Lower lobe of right lung (tissue), 2 donors: ENCODE data around the gene SGK2. TPM values are rescaled to one million over a fixed set of nuclear protein-coding genes. Genes with fewer than 3 reads are reported as not detected.

Source experiments
- ATAC-seq, 2 donors: fragments of 200-7000 bp; cut with Tn5 transposase; one replicate each; pipeline ENCODE4 v1.9.1; 2020 to 2022; ENCODE audit warnings: mild to moderate bottlenecking in 2 of 2, moderate library complexity in 2 of 2
- DNase-seq: peaks from one replicate; pipeline ENCODE4 v3.0.0-alpha.2; 2020
- H3K27ac ChIP-seq: fragments of 200-600 bp; one replicate; pipeline ENCODE4 v1.8.0; 2022
- H3K27me3 ChIP-seq: fragments of 200-600 bp; one replicate; pipeline ENCODE4 v1.8.0; 2022; ENCODE audit warnings: low read depth
- H3K36me3 ChIP-seq: fragments of 200-600 bp; one replicate; pipeline ENCODE4 v1.8.0; 2022; ENCODE audit warnings: mild to moderate bottlenecking
- H3K4me1 ChIP-seq: fragments of 200-600 bp; one replicate; pipeline ENCODE4 v1.8.0; 2022
- H3K4me3 ChIP-seq: fragments of 200-600 bp; one replicate; pipeline ENCODE4 v1.8.0; 2022; ENCODE audit warnings: mild to moderate bottlenecking
- H3K9me3 ChIP-seq: fragments of 200-600 bp; one replicate; pipeline ENCODE4 v1.8.0; 2022
- CTCF ChIP-seq: fragments of 200-600 bp; IDR thresholded peaks from one replicate; pipeline ENCODE4 v1.8.0; 2022; ENCODE audit warnings: antibody characterized with exemption, mild to moderate bottlenecking
- intact Hi-C: fragments of 100-400 bp; cut with DNase I; formaldehyde crosslinking; loops from one replicate; pipeline ENCODE4 v1.11.0; 2022
- total RNA-seq: library from RNA; stranded (reverse); fragmentation: NEBNext Ultra II Directional; extraction: Animal tissue kit (Norgen Biotek cat#: 25700); gene quantifications from one replicate; pipeline ENCODE4 v1.2.1, GENCODE V29; 2021
- donor health status: DM: no; HTN: yes; CAD: no; lungs with severe emphysema.

Gene SGK2
- total RNA-seq, 1 donor from 2014 or later, result 1.2 TPM

GRCh38 chr20:43564993-43565757 lies 6.3 kb downstream of the SGK2 start:
- H3K9me3 ChIP-seq, result no peaks in the 10 kb centered on the region
- DNase-seq (no peak), ATAC-seq (no peak)
- TF ChIP-seq CTCF, result no peak
- no peaks in the 10 kb centered on the region for H3K4me1 ChIP-seq
- intact Hi-C loops, result no loop called here
- no peak overlapping the region for H3K27ac ChIP-seq
- no peak overlapping the region for H3K4me3 ChIP-seq
- no peaks in the 10 kb centered on the region for H3K27me3 ChIP-seq
- no peaks in the 10 kb centered on the region for H3K36me3 ChIP-seq

- Histone ChIP-seq H3K27me3 (no peaks in the 10 kb centered on the region), H3K4me3 (no peak overlapping the region), H3K36me3 (no peaks in the 10 kb centered on the region), H3K9me3 (no peaks in the 10 kb centered on the region), H3K4me1 (no peaks in the 10 kb centered on the region), H3K27ac (no peak overlapping the region)
- no peak for ATAC-seq
- DNase-seq, result no peak
- intact Hi-C loops, result no loop called here
- no peak for TF ChIP-seq CTCF
Measured at GRCh38 chr20:43565758-43566104, 6.9 kb downstream of the SGK2 start.

GRCh38 chr20:43567477-43567876 lies 8.7 kb downstream of the SGK2 start:
- H3K4me3 ChIP-seq, result no peak overlapping the region
- H3K36me3 ChIP-seq, result no peaks in the 10 kb centered on the region
- no peak for DNase-seq
- no peaks in the 10 kb centered on the region for H3K27me3 ChIP-seq
- intact Hi-C loops, result no loop called here
- H3K27ac ChIP-seq, result no peak overlapping the region
- no peaks in the 10 kb centered on the region for H3K9me3 ChIP-seq
- no peak for ATAC-seq
- no peak for TF ChIP-seq CTCF
- H3K4me1 ChIP-seq, result no peaks in the 10 kb centered on the region

GRCh38 chr20:43568706-43569105 lies 9.9 kb downstream of the SGK2 start:
- intact Hi-C loops, result no loop called here
- ATAC-seq (no peak), DNase-seq (no peak)
- no peaks in the 10 kb centered on the region for H3K27me3 ChIP-seq
- no peaks in the 10 kb centered on the region for H3K4me1 ChIP-seq
- TF ChIP-seq CTCF, result no peak
- H3K4me3 ChIP-seq, result no peak overlapping the region
- no peak overlapping the region for H3K27ac ChIP-seq
- no peaks in the 10 kb centered on the region for H3K36me3 ChIP-seq
- H3K9me3 ChIP-seq, result no peaks in the 10 kb centered on the region

GRCh38 chr20:43569282-43569681 lies 10.5 kb downstream of the SGK2 start:
- no peak for TF ChIP-seq CTCF
- H3K4me1 ChIP-seq, result no peaks in the 10 kb centered on the region
- H3K27me3 ChIP-seq, result no peaks in the 10 kb centered on the region
- H3K4me3 ChIP-seq, result no peak overlapping the region
- intact Hi-C loops, result no loop called here
- no peak overlapping the region for H3K27ac ChIP-seq
- no peak for DNase-seq
- no peaks in the 10 kb centered on the region for H3K9me3 ChIP-seq
- no peaks in the 10 kb centered on the region for H3K36me3 ChIP-seq
- ATAC-seq, result no peak
